ENCODE data around the gene NDUFB6.

DNA sequence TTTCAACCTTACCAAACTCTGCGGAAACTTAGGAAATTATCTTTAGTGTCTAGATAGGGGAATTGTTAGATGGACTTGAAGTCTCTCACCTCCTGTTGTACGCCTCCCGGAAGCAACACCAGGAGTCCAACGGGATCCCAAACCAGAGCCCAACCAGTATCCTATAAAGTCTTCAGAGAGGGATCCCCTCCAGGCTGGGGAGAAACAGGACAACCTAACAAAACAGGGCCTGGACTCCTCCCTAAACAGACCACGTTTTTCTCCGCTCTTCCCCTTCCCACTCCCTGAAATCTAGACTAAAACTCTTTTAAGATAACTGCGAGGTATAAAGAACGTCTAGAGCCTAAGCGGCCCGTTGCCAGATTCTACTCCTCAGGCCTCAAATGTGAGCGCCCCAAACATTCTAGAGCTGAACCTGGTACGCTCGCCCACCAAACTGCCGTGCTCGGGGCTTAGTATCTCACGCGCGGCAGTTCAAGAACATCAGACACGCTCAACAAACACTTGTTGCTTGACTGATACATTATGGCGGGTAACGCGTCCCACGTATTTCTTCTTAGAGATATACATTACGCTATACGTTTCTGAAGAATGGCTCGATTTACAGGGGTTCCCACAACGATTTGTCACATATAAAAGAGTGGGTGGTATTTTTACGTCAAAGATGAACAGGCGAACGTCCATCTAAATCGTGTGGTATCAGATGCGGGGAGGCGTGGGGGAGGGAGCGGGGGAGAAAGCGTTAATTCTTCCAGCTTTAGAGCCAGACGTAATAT, 21.5 kb downstream of the NDUFB6 start:
- peak in 1 of 3 donors; percentile 25 for TF ChIP-seq POLR2A (IDR thresholded peaks at IDR 0.05)
- TF ChIP-seq, protein P1, sequence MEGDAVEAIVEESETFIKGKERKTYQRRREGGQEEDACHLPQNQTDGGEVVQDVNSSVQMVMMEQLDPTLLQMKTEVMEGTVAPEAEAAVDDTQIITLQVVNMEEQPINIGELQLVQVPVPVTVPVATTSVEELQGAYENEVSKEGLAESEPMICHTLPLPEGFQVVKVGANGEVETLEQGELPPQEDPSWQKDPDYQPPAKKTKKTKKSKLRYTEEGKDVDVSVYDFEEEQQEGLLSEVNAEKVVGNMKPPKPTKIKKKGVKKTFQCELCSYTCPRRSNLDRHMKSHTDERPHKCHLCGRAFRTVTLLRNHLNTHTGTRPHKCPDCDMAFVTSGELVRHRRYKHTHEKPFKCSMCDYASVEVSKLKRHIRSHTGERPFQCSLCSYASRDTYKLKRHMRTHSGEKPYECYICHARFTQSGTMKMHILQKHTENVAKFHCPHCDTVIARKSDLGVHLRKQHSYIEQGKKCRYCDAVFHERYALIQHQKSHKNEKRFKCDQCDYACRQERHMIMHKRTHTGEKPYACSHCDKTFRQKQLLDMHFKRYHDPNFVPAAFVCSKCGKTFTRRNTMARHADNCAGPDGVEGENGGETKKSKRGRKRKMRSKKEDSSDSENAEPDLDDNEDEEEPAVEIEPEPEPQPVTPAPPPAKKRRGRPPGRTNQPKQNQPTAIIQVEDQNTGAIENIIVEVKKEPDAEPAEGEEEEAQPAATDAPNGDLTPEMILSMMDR (IDR thresholded peaks at IDR 0.05), result no peak

Data from body of pancreas (tissue), 4 donors.